Neuron (in vitro differentiated cells): ENCODE data around the gene DGKE.

Experiments
- H2AFZ ChIP-seq: one replicate; pipeline ENCODE4 v1.6.1; 2013; ENCODE audit warnings: low read depth, mild to moderate bottlenecking, inconsistent platforms, low read length, moderate library complexity
- H3K27me3 ChIP-seq: one replicate; pipeline ENCODE4 v1.6.1; 2013; ENCODE audit warnings: low read length; ENCODE audit not compliant: insufficient read depth
- H3K36me3 ChIP-seq: one replicate; pipeline ENCODE4 v1.6.1; 2013; ENCODE audit warnings: low read length; ENCODE audit not compliant: insufficient read depth
- H3K4me1 ChIP-seq: one replicate; pipeline ENCODE4 v1.6.1; 2013; ENCODE audit warnings: low read length; ENCODE audit not compliant: insufficient read depth
- H3K4me3 ChIP-seq: 2 replicates; pipeline ENCODE4 v1.5.1; 2013; ENCODE audit warnings: mild to moderate bottlenecking, low read length, moderate library complexity
- H3K9me3 ChIP-seq: one replicate; pipeline ENCODE4 v1.6.1; 2013; ENCODE audit warnings: low read length

DGKE gene

DNA sequence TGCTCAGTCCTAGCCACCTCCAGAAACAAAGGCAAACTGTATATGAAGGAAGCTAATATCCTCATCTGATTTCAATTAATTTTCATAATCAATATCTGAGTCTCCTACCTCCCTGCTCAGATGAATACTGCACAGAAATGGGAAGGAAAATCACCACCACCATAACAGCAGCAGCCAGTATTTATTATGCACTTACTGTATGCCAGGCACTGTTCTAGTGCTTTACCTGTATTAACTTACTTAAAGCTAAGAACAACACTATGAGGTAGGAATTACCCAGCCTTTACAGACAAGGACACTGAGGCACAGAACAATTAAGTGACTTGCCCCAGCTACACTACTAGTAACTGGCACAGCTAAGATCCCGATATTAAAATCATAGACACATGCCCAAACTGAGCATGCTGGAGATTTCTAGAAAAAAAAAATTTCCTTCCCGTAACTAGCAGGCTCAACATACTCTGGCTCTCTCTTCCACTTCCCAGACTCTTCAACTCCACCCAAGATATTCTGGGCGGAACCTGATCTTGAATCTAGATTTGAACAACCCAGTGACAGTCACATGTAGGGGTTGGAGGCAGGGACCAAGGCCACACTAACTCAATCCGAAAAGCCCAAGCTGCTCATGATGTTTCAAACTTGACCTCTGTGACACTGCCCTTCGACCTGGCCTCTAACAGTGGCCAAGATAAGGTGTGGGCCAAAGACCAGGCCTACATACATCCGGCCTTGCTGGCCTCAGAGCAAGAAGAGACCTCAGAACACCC, 76.0 kb downstream of the DGKE start:
- Histone ChIP-seq H2AFZ (no peak overlapping the region), H3K4me1 (peaks cover 7% of the 10 kb centered on the region), H3K27me3 (no peaks in the 10 kb centered on the region), H3K4me3 (no peak overlapping the region), H3K36me3 (peaks cover 3% of the 10 kb centered on the region), H3K9me3 (peaks cover 4% of the 10 kb centered on the region)

DNA sequence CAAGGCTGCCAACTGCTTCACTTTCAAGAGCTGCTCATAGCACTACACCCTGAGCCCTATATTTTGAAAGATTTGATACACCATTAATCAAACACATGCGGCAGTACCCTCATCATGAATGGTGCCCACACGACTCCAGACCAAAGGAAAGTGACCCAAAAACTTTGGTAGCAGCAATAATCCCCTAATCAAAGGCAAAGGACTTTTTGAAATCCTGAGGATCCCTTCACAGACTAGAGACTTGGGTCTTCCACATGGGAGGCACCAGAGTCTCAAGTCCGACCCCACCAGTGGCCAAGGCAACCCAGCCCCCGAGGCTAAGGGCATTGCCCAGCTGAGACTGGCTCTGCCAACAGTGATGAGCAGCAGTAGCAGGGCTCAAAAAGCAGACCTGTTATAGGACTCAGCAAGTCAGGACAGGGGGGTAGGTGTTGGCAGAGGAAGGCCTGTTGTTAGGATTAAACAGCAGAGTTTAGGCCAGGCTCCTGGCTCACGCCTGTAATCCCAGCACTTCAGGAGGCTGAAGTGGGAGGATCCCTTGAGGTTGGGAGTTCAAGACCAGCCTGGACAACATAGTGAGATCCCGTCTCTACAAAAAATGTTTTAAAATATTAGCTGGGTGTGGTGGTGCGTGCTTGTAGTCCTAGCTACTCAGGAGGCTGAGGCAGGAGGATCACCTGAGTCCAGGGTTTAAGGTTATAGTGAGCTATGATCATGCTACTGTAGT, 76.7 kb downstream of the DGKE start:
- no peak overlapping the region for H3K4me3 ChIP-seq
- no peak overlapping the region for H2AFZ ChIP-seq
- peaks cover 14% of the 10 kb centered on the region for H3K4me1 ChIP-seq

DNA sequence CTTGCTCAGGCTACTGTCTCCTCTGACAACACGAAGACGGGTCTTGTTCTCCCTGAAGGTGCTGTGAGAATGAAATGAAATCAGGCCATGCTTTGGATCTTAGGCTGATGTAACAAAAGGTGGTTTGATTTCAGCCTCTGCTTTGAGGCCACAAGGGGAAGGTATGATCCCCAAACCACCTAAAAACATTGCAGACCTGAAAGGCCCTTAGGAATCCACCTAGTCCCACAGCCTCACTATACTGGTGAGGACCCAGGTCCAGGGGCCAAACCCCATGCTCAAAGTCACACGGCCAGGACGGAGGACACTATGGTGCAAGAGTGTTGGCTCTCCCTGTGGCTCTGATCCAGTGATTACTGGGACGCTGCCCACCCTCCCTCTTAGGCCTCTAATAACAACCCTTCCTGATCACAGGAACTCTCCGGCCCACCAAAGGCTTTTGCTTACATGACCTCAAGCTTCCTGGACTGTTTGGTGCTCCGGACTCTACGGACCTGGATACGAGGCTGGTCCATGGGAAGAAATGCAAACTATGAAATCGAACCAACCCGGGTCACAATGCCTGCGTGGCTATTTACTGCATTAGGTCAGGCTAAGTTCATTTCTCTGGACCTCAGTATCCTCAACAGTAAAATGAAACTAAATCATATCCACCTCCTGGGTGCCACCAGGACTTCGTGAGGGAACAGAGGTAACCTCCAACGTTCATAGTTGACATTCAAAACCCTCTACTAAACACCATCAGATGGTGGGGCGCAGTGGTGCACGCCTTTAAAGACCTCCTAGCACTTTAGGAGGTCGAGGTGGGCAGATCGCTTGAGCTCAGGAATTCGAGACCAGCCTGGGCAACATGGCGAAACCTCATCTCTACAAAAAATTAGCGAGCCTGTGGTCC, 78.4 kb downstream of the DGKE start:
- Histone ChIP-seq H3K9me3 (no peaks in the 10 kb centered on the region), H3K4me3 (no peak overlapping the region), H3K27me3 (no peaks in the 10 kb centered on the region), H3K4me1 (peaks cover 16% of the 10 kb centered on the region), H3K36me3 (peaks cover 3% of the 10 kb centered on the region), H2AFZ (no peak overlapping the region)

More for the DNA sequence above, 76.7 kb downstream of the DGKE start:
- Histone ChIP-seq H3K9me3 (peaks cover 4% of the 10 kb centered on the region), H3K36me3 (peaks cover 3% of the 10 kb centered on the region), H3K27me3 (no peaks in the 10 kb centered on the region)

DNA sequence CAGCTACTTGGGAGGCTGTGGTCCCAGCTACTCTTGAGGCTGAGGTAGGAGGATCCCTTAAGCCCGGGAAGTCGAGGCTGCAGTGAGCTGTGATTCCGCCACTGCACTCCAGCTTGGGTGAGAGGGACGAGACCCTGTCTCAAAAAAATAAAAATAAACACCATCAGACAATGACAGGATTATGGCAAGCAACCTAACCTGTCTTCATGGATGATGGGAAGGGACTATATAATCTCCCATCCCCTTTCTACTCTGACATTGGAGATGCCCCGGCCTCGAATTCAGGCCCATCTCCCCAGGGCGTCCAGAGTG, 79.0 kb downstream of the DGKE start:
- Histone ChIP-seq H3K4me1 (peaks cover 16% of the 10 kb centered on the region), H3K9me3 (no peaks in the 10 kb centered on the region), H3K36me3 (peaks cover 3% of the 10 kb centered on the region), H3K4me3 (no peak overlapping the region), H3K27me3 (no peaks in the 10 kb centered on the region), H2AFZ (no peak overlapping the region)

DNA sequence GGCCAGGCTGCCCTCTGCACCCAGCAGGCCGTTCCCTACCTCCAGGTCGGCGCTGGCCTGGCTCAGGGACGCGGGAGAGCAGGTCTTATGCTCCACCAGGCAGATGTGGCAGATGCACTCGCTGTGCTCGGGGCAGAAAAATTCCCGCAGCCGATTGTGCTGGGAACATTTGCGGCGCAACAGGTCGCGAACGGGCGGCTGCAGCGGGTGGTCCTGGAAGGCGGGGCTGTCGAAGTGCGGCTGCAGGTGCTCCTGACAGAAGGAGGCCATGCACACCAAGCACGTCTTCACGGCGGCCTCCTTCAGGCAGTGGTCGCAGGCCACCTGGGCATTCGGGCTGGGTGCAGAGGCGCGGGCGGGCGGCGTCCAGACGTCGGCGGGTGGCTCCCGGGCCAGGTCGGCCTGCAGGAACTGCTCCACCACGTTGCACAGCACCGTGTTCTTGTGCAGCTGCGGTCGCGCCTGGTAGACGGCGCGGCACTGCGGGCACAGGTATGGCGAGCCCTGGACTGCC, 79.5 kb downstream of the DGKE start:
- Histone ChIP-seq H3K4me3 (peak overlapping the region; percentile 78), H3K27me3 (no peaks in the 10 kb centered on the region), H3K9me3 (no peaks in the 10 kb centered on the region), H3K36me3 (peaks cover 1% of the 10 kb centered on the region), H2AFZ (peak overlapping the region; percentile 99), H3K4me1 (peaks cover 16% of the 10 kb centered on the region)

DNA sequence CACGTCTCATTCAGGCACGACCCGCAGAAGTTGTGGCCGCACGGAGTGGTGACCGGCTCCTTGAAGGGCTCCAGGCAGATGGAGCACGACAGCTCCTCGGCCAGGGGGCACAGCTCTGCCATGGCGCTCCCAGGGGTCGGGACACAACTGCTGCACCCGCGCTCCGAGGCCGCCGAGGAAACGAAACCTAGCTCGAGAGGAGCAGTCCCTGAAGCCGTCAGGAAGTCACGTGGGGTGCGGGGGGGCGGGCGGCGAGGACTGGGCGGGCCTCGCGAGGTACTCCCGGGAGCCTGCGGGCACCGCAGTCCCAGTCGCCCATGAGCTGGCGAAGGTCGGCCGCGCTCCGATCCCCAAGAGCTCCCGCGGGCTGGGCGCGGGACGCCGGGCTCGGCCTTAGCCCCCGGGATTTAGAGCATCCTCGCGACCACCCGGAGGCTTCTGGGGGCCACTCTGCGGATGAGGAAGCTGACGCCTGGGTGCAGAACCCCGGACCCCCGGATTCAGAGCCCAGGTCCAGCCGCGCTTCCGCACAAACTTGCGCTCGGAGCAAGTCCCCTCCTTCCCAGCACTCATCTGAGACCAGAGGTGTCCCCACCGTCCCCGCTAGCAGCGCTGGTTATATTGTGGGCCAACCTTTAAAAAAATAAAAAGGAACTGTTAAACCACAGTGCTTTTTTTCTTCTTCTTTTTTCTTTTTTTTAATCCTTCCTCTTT, 80.1 kb downstream of the DGKE start, which contains the start of gene TRIM25:
TSS of gene TRIM25 (minus strand) at position 183 of the 714 bp plus-strand sequence. CDS start at position 122, 61 bp downstream.
- Histone ChIP-seq H3K36me3 (no peaks in the 10 kb centered on the region), H3K4me1 (peaks cover 16% of the 10 kb centered on the region)

DNA sequence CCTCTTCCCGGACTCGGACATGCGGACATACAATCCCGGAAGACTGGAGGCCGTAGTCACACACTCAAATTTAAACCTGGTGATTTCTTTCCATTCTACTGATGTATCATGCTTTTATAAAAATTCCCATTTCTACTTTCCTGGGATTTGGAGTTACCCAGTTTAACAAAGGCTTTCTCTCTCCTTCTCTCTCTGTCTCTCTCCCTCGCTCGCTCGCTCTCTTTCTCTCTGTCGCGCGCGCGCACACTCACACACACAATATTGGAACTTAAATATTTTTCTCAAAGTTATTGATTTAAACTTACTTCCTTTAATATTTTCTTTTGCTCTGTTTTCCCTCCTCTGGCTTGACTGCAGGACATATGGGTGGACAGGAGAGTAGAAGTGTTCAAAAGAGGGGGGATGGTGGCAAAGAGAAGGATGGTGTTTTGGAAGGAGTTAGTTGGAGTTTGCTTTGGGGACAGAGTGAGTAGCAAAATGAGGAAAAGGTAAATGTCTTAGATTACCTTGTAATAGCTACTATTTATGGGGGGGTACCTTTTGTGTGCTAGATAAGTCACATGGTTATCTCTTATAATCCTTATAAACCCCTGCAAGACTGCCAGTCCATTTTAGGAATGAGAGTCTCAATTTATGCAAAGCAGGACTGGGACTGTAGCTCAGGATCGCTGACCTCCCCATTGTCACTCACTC, 80.8 kb downstream of the DGKE start:
- Histone ChIP-seq H3K27me3 (no peaks in the 10 kb centered on the region), H3K9me3 (no peaks in the 10 kb centered on the region), H2AFZ (peak overlapping the region; percentile 99), H3K36me3 (no peaks in the 10 kb centered on the region), H3K4me3 (peak overlapping the region; percentile 78), H3K4me1 (peaks cover 16% of the 10 kb centered on the region)

More for the DNA sequence above, 80.1 kb downstream of the DGKE start, which contains the start of gene TRIM25:
- H3K9me3 ChIP-seq, result no peaks in the 10 kb centered on the region
- peak within 1 kb of the TSS; percentile 99 for H2AFZ ChIP-seq
- no peaks in the 10 kb centered on the region for H3K27me3 ChIP-seq
- H3K4me3 ChIP-seq, result peak within 1 kb of the TSS; percentile 78

DNA sequence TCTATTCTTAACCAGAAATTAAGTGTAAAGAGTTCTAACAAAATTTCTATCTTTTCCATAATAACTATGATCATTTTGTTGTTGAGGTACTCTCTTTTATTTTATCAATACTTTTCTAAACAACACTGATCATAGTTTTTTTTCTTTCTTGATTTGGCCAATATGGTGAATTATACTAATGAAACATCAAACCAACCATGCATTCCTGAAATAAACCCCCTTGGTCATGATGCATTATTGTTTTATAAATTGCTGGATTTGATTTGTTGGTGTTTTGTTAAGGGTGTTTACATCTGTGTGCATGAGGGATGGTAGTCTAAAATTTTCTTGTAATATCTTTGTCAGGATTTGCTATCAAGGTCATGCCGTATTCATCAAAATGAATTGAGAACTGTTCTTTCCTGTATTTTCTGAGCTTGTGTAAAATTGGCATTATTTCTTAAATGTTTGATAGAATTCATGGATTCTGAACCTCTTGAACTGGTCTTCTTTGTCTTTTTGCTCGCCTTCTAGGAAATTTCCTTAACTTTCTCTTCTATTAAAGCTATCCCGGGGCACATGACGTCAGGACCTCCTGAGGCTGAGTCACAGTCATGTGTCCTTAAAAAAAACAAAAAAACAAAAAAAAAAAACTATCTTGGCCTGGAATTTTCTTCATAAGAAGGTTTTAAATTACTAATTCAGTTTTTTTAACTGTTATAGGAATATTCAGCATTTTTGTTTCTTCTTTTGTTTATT, 83.8 kb downstream of the DGKE start:
- no peaks in the 10 kb centered on the region for H3K27me3 ChIP-seq
- peaks cover 16% of the 10 kb centered on the region for H3K4me1 ChIP-seq
- H3K4me3 ChIP-seq, result no peak overlapping the region

DNA sequence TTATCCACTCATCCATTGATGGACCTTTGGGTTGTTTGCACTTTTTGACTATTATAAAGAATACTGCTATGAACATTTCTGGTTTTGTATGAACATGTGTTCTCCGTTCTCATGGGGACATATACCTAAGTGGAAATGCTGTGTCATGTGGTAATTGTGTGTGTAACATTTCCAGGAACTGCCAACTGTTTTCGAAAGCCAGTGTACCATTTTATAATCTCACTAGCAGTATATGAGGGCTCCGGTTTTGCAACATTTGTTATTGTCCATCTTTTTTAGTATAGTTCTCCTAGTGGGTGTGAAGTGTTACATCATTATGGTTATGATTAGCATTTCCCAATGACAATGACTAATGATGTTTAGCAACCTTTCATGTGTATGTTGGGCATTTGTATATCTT, 85.0 kb downstream of the DGKE start:
- Histone ChIP-seq H3K36me3 (no peaks in the 10 kb centered on the region), H3K4me1 (peaks cover 11% of the 10 kb centered on the region), H2AFZ (no peak overlapping the region), H3K4me3 (no peak overlapping the region), H3K9me3 (no peaks in the 10 kb centered on the region), H3K27me3 (no peaks in the 10 kb centered on the region)

More for the DNA sequence above, 83.8 kb downstream of the DGKE start:
- Histone ChIP-seq H3K36me3 (no peaks in the 10 kb centered on the region), H2AFZ (no peak overlapping the region), H3K9me3 (no peaks in the 10 kb centered on the region)
